HG03025 (cell line): ENCODE measurements around the gene FSIP1.

ENCODE experiments used
- ATAC-seq: cut with Tn5 transposase; IDR thresholded peaks from one replicate; pipeline ENCODE4 v1.9.1; 2021; ENCODE audit warnings: mild to moderate bottlenecking, moderate library complexity; ENCODE audit not compliant: unreplicated experiment, low FRiP score

Gene FSIP1

DNA sequence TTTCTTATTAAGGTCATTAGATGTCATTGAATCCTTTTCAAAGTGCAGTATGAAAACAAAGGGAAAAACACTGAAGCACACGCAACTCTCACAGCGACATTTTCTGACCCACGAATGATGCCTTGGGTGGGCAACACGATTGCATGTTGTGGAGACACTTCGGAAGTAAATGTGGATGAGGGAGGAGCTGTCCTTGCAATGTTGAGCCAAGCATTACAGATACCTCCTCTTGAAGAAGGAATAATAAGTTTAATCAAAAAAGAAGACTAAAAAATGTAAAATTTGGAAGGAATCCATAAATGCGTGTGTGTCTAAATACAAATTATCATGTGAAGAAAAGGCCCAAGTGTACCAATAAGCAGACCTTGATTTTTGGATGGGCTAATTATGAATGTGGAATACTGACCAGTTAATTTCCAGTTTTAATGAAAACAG, 184.9 kb downstream of the FSIP1 start:
- ATAC-seq: no peak

DNA sequence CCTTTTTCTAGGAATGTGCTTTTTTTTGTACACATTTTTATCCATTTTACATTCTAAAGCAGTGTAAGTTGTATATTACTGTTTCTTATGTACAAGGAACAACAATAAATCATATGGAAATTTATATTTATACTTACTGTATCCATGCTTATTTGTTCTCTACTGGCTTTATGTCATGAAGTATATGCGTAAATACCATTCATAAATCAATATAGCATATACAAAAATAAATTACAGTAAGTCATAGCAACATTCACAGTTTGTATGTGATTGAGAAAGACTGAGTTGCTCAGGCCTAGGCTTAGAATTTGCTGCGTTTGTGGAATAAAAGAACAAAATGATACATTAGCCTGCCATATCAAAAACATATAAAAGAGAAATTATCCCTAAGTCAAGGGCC, 185.3 kb downstream of the FSIP1 start:
- no peak for ATAC-seq

GRCh38 chr15:39596358-39597051, 186.1 kb downstream of the FSIP1 start:
- no peak for ATAC-seq

DNA sequence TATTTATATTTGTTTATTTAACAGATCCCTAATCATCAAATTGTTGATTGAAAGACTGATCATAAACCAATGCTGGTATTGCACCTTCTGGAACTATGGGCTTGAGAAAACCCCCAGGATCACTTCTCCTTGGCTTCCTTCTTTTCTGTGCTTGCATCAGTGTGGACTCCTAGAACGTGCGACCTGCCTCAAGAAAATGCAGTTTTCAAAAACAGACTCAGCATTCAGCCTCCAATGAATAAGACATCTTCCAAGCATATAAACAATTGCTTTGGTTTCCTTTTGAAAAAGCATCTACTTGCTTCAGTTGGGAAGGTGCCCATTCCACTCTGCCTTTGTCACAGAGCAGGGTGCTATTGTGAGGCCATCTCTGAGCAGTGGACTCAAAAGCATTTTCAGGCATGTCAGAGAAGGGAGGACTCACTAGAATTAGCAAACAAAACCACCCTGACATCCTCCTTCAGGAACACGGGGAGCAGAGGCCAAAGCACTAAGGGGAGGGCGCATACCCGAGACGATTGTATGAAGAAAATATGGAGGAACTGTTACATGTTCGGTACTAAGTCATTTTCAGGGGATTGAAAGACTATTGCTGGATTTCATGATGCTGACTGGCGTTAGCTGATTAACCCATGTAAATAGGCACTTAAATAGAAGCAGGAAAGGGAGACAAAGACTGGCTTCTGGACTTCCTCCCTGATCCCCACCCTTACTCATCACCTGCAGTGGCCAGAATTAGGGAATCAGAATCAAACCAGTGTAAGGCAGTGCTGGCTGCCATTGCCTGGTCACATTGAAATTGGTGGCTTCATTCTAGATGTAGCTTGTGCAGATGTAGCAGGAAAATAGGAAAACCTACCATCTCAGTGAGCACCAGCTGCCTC, 187.1 kb downstream of the FSIP1 start:
- no peak for ATAC-seq

DNA sequence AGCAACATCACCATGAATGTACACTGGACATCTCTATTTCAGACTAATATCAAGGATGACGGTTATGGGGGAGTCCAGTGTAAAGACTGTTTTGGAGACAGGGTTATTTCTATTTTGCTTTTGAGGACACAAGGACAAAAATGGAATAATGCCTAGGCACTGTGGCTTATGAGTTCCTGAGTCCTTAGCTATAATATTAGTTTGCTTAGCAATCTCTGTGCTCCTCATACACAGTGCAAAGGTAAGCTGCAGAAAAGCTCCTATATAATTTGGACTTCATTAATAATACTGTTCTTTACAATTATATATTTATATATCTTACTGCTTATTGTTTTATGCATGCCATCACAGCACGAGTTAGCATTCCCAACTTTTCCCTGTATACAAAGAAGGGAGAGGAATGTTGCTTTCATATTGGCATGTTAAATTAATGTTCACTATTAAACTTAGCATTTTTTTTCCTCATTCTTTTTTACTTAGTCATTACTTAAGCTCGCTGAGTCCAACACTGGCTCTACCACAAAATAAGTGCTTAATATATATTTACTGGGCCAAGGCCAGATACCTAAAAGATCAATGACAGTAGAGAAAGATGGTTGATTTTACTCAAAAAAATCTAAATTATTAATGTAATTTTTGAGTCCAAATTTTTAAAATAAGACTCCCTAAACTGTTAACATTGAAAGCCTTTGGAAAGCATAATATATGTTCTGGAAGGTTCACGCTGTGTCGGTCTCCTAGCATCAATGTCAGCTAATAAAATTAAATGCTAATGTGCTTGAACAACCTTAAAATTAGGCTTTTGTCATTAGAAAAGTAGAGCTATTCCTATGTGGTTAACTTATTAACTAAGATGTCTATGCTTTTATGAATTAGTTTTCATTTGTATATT, 187.9 kb downstream of the FSIP1 start:
- ATAC-seq: no peak

GRCh38 chr15:39593656-39594445, 188.8 kb downstream of the FSIP1 start:
- no peak for ATAC-seq

GRCh38 chr15:39593071-39593655, 189.5 kb downstream of the FSIP1 start:
- no peak for ATAC-seq

- no peak for ATAC-seq
These were observed 190.1 kb downstream of the FSIP1 start for GRCh38 chr15:39592500-39592899.

GRCh38 chr15:39591896-39592315, 190.7 kb downstream of the FSIP1 start:
- ATAC-seq: no peak

DNA sequence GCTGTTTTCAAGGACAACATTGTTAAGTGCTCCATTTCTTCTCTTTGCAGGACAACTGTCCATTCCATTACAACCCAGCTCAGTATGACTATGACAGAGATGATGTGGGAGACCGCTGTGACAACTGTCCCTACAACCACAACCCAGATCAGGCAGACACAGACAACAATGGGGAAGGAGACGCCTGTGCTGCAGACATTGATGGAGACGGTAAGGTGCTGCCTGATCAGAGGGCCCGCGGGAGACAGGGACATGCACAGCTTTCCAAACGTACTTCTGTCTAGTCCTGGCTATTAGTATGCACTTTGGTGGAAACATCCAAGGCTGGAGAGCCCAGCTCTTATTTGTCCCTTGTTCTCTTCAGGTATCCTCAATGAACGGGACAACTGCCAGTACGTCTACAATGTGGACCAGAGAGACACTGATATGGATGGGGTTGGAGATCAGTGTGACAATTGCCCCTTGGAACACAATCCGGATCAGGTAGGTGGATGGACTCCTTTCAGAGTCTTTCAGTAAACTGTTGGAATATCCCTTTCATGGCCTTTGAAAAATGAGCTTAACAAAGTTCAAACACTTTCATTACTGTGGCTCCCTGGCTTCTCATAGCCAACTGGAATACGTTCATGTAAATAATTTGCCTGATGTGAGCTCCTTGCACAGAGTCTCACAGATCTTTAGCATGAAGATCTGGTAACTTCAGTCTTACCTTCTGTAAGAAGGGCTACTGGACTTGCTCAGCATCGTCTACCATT, 191.3 kb downstream of the FSIP1 start:
- no peak for ATAC-seq

GRCh38 chr15:39589815-39590644, 192.6 kb downstream of the FSIP1 start:
- ATAC-seq: no peak

DNA sequence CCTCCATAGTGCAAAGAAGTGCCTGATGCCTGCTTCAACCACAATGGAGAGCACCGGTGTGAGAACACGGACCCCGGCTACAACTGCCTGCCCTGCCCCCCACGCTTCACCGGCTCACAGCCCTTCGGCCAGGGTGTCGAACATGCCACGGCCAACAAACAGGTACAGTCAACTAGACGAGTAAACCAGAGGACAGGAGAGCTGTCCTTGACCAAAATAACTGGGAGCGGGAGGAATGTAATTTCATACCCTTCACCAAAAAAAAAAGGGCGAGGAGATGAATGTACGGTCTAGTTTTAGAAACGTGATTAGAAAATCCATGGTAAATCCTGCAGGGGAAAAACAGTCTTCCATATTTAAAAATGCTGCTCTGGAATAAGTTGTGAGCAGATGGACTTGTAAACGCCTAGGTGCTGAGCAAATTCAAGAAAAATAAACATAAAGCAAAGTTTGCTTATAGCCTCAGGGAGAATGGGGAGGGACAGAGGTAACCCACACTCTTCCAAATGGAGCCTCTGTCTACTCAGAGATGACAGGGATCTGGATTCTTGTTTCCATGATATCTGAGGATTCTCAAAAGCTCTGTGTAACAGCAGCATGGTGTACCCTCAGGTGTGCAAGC, 193.3 kb downstream of the FSIP1 start:
- no peak for ATAC-seq

DNA sequence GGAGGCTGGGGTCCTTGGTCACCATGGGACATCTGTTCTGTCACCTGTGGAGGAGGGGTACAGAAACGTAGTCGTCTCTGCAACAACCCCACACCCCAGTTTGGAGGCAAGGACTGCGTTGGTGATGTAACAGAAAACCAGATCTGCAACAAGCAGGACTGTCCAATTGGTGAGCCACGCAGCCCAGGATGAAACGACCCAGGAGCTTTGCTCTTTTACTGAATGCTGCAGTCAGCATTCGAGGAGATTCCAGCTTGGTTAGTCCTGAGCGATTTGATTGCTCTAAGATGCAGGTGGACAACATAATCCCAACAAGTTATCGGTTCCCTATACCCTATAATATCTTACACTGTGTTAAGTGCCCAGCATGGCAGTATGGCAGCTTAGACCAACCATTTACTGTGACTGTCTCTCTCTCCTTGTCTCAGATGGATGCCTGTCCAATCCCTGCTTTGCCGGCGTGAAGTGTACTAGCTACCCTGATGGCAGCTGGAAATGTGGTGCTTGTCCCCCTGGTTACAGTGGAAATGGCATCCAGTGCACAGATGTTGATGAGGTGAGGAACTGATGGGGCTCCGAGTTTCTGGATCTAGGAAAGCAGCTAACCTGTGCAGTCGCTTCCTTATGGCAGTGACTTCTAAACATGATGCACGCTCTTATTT, 194.0 kb downstream of the FSIP1 start:
- ATAC-seq: no peak

GRCh38 chr15:39587731-39588530, 194.7 kb downstream of the FSIP1 start:
- ATAC-seq: no peak

- no peak for ATAC-seq
These were observed 195.4 kb downstream of the FSIP1 start for GRCh38 chr15:39587096-39587721.
